Tibial nerve (tissue), 3 donors: Measurements from ENCODE around the gene IGFBP2.

Experiments
- POLR2A ChIP-seq, 2 donors: fragments of 450-650 bp; IDR thresholded peaks; one replicate each; pipeline ENCODE4 v1.6.1; 2017; ENCODE audit warnings: antibody characterized with exemption in 2 of 2, mild to moderate bottlenecking in 2 of 2, moderate library complexity in 2 of 2
- TF ChIP-seq, protein P1 (sequence below), 5 experiments: fragments of 200-600 bp in 3 of 5; fragments of 450-650 bp in 2 of 5; sonication (generic) in 3 of 5; IDR thresholded peaks; one replicate each; pipeline ENCODE4 v1.5.1; 2016 to 2019; ENCODE audit warnings: antibody characterized with exemption in 5 of 5, mild to moderate bottlenecking in 3 of 5, moderate library complexity in 2 of 5

DNA sequence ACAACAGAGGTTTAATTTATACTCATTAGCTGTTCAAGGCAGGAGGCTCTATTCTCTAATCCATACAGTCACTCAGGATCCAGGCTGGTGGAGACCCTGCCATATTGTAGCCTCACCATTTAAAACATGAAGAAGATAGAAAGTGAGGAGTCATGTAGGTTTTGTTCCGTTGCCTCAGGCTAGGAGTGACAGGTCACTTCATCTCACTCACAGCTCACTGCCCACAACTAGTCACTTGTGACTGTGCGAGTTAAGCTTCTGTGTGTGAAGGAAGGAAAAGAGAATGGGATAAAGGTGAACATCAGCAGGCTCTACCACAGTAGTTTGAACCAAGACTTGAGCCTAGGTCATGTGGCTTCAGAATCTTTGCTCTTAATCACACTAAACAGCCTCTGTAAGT is 9.0 kb upstream of the IGFBP2 start:
- TF ChIP-seq, protein P1, sequence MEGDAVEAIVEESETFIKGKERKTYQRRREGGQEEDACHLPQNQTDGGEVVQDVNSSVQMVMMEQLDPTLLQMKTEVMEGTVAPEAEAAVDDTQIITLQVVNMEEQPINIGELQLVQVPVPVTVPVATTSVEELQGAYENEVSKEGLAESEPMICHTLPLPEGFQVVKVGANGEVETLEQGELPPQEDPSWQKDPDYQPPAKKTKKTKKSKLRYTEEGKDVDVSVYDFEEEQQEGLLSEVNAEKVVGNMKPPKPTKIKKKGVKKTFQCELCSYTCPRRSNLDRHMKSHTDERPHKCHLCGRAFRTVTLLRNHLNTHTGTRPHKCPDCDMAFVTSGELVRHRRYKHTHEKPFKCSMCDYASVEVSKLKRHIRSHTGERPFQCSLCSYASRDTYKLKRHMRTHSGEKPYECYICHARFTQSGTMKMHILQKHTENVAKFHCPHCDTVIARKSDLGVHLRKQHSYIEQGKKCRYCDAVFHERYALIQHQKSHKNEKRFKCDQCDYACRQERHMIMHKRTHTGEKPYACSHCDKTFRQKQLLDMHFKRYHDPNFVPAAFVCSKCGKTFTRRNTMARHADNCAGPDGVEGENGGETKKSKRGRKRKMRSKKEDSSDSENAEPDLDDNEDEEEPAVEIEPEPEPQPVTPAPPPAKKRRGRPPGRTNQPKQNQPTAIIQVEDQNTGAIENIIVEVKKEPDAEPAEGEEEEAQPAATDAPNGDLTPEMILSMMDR (IDR thresholded peaks at IDR 0.05): no peak
- no peak for TF ChIP-seq POLR2A (IDR thresholded peaks at IDR 0.05)
